Activated T-helper 17 cell treated with anti-CD3 and anti-CD28 coated beads, Interleukin-2, amount 50 U/mL, for 72 hours (primary cell): ENCODE data around the gene AREG. TPM values are rescaled to one million over a fixed set of nuclear protein-coding genes. Genes with fewer than 3 reads are reported as not detected.

ENCODE experiments used
- ATAC-seq: fragments of 150-1000 bp; cut with Tn5 transposase; replicated peaks from 2 replicates; pipeline ENCODE4 v1.10.0; 2021; ENCODE audit warnings: mild to moderate bottlenecking, moderate library complexity
- H3K27ac Mint-ChIP-seq: one replicate; pipeline ENCODE4 v1.8.0; 2022; ENCODE audit warnings: mixed read lengths
- H3K27me3 Mint-ChIP-seq: one replicate; pipeline ENCODE4 v1.8.0; 2022; ENCODE audit warnings: mixed read lengths
- H3K36me3 Mint-ChIP-seq: one replicate; pipeline ENCODE4 v1.8.0; 2022; ENCODE audit warnings: low read depth, mild to moderate bottlenecking, mixed read lengths
- H3K4me1 Mint-ChIP-seq: one replicate; pipeline ENCODE4 v1.8.0; 2022; ENCODE audit warnings: mixed read lengths
- H3K4me3 Mint-ChIP-seq: one replicate; pipeline ENCODE4 v1.8.0; 2022; ENCODE audit warnings: mild to moderate bottlenecking, mixed read lengths
- H3K9me3 Mint-ChIP-seq: one replicate; pipeline ENCODE4 v1.8.0; 2022; ENCODE audit warnings: mixed read lengths
- total RNA-seq, 2 donors: library from RNA; stranded (reverse); gene quantifications; one replicate each; pipeline ENCODE4 v1.2.3, GENCODE V29; 2022

The AREG gene
- total RNA-seq, 2 donors from 2014 or later: 0.80 to 0.85 TPM

DNA sequence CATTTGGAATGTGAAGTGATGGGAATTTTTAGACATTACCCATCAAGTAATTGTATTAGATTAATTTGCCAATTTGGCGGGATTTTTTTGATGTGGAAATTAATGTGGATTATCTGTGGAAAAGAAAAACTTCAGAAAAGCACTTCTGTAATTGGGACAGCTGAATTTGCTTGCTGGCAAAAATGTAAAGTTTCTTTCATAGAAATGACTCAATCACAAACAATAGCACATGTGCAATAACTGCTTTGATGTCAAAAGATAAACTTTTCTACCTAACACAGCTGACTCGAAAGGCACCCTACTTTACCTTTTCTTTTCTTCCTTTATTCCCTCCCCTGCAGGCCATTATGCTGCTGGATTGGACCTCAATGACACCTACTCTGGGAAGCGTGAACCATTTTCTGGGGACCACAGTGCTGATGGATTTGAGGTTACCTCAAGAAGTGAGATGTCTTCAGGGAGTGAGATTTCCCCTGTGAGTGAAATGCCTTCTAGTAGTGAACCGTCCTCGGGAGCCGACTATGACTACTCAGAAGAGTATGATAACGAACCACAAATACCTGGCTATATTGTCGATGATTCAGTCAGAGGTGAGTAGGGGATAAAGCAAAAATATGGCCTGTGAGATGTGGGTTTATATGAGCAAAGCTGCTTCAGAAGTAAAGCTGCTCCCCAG lies 1.4 kb downstream of the AREG start:
- no peak for ATAC-seq
- no peaks in the 10 kb centered on the region for H3K9me3 Mint-ChIP-seq
- H3K4me3 Mint-ChIP-seq: peak overlapping the region; percentile 29
- H3K27ac Mint-ChIP-seq: no peak overlapping the region
- peaks cover 6% of the 10 kb centered on the region for H3K4me1 Mint-ChIP-seq
- peaks cover 17% of the 10 kb centered on the region for H3K36me3 Mint-ChIP-seq
- H3K27me3 Mint-ChIP-seq: no peaks in the 10 kb centered on the region

DNA sequence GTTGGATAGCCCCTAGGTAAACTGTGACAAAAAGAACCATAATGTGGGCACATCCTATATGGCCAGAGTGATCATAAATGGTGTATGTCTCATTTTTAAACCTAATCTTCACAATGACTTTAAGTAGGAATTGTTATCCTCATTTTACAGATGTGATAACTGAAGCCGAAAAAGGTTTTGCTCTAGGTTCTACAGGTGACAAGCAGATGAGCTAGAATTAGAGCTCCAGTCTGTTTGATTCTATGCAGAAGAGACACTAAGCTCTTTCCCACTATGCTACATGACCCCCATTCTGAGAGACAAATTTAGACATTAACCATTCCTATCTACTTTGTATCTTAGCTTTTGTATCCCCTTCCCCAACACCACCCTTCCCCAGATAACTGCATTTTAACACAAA lies 2.0 kb downstream of the AREG start:
- Mint-ChIP-seq H3K36me3 (peaks cover 17% of the 10 kb centered on the region), H3K27me3 (no peaks in the 10 kb centered on the region), H3K9me3 (no peaks in the 10 kb centered on the region), H3K4me1 (peaks cover 6% of the 10 kb centered on the region), H3K27ac (no peak overlapping the region), H3K4me3 (peak overlapping the region; percentile 29)
- ATAC-seq: no peak

DNA sequence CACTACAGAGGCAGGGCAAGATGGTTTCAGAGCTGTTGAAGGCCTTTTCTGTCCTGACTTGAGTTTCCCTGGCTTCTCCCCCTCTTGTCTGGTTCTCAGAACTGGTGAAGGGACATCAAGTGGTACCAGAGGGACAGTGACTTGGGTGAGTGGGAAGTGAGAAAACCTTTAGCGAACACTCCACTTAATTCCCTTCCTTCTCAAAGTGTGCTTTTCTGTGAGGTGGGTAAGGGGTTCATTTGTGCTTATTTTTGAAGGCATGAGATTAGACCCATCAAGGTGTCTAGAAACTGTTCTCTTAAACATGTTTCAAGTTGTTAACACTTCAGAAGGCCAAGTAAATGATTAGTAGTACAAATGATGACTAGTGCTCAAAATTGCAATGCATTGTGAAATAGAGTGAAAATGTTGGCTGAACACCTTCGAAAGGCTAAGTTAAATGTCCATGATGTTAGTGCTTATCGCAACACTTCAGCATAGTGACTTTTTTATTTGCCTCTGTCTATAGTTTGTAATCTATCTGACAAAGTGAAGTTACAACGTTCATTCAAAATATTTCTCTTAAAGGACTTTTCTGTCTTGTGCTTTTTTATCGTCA lies 2.8 kb downstream of the AREG start:
- no peak overlapping the region for H3K4me3 Mint-ChIP-seq
- peaks cover 6% of the 10 kb centered on the region for H3K4me1 Mint-ChIP-seq
- no peaks in the 10 kb centered on the region for H3K9me3 Mint-ChIP-seq
- H3K27me3 Mint-ChIP-seq: no peaks in the 10 kb centered on the region
- H3K27ac Mint-ChIP-seq: no peak overlapping the region
- no peak for ATAC-seq
- H3K36me3 Mint-ChIP-seq: peaks cover 18% of the 10 kb centered on the region

DNA sequence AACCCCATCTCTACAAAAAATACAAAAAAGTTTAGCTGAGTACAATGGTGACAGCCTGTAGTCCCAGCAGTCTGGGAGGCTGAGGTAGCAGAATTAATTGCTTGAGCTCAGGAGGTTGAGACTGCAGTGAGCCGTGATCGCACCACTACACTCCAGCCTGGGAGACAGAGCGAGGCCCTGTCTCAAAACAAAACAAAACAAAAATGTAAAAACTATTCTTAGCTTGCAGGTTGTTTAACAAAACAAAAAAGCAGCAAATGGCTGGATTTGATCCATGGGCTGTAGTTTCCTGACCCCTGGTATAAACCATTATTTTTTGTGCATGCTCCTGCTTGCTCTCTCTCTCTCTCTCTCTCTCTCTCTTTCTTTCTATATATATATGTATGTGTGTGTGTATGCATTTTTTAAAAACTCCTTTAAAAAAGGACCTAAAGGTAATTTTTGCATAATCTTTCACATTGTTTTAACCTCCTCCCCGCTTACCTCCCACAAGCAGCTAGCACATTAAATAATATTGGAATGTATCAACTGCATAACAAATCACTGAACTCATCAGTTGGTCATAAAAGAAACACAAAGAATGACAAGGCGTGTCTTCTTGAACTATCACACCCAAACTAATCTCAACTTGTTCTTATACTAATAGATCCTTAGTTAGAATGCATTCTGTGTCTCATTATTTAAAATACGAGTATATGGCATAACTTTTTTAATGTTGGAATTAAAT lies 4.8 kb downstream of the AREG start:
- no peak for ATAC-seq
- no peaks in the 10 kb centered on the region for H3K9me3 Mint-ChIP-seq
- H3K27me3 Mint-ChIP-seq: no peaks in the 10 kb centered on the region
- no peak overlapping the region for H3K27ac Mint-ChIP-seq
- H3K36me3 Mint-ChIP-seq: peaks cover 24% of the 10 kb centered on the region
- peaks cover 6% of the 10 kb centered on the region for H3K4me1 Mint-ChIP-seq
- H3K4me3 Mint-ChIP-seq: no peak overlapping the region

DNA sequence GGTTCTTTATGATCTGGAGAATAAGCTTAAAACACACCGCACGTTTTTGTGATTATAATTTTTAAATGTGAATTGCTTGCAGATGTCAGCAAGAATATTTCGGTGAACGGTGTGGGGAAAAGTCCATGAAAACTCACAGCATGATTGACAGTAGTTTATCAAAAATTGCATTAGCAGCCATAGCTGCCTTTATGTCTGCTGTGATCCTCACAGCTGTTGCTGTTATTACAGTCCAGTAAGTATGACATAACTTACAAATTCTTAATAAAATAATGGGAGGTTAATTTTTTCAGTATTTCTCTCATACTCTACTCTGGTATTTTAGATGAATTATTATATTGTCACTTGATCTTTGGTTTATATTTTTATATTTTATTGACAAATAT lies 5.4 kb downstream of the AREG start:
- H3K4me3 Mint-ChIP-seq: no peak overlapping the region
- H3K27me3 Mint-ChIP-seq: no peaks in the 10 kb centered on the region
- peaks cover 4% of the 10 kb centered on the region for H3K4me1 Mint-ChIP-seq
- H3K36me3 Mint-ChIP-seq: peaks cover 24% of the 10 kb centered on the region
- no peaks in the 10 kb centered on the region for H3K9me3 Mint-ChIP-seq
- no peak overlapping the region for H3K27ac Mint-ChIP-seq
- ATAC-seq: no peak

DNA sequence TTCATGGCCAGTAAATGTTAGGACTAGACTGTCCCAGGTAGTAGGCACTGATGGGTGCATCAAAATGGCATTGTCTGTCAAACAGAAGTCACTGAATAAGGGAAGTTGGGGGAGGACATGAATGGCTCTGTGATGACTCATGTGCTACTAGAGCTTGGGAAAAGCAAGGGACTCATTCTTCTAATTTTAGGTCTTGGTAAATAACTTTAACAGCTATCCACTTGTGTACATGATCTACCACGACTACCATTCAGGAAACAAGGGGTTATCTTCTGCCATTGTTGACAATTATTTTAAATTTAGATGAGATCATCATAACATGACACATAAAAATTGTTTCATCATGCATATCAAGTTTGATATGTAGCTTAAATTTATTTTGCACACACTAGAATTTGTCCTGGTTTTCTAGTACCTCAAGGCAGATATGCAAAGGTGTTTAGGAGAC lies 6.3 kb downstream of the AREG start:
- Mint-ChIP-seq H3K36me3 (peaks cover 24% of the 10 kb centered on the region), H3K4me3 (no peak overlapping the region), H3K27ac (no peak overlapping the region), H3K27me3 (no peaks in the 10 kb centered on the region), H3K4me1 (no peaks in the 10 kb centered on the region), H3K9me3 (no peaks in the 10 kb centered on the region)
- peak; percentile 24 for ATAC-seq

DNA sequence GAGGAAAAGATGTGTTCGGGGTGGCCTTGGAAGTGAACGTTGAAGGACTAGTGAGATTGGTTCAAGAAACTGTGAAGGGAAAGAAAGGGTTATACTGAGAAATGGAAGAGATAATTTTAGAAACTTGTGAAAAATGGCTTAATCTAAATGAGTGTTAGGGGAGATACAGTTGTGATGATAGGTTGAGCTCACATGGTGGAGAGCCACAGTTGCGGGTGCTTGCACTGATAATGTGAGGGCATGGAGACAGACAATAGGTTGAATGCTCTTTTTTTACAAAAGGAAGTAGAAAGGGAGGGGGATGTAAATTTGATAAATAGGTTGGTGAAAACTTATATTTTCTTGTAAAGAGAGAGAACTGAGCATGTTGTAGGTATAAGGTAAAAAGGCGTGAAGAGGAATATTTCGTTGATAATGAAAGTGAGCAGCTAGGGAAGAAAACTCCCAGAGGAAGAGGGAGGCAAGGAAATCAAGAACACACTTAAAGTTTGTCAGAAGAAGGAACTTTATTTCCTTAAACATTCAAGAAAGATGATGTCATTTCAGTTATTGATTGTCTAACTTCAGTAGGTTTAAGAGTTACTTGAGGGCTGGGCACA lies 8.2 kb downstream of the AREG start:
- ATAC-seq: no peak
- Mint-ChIP-seq H3K36me3 (peaks cover 24% of the 10 kb centered on the region), H3K27me3 (peaks cover 3% of the 10 kb centered on the region), H3K4me1 (no peaks in the 10 kb centered on the region), H3K4me3 (no peak overlapping the region), H3K9me3 (no peaks in the 10 kb centered on the region), H3K27ac (no peak overlapping the region)

DNA sequence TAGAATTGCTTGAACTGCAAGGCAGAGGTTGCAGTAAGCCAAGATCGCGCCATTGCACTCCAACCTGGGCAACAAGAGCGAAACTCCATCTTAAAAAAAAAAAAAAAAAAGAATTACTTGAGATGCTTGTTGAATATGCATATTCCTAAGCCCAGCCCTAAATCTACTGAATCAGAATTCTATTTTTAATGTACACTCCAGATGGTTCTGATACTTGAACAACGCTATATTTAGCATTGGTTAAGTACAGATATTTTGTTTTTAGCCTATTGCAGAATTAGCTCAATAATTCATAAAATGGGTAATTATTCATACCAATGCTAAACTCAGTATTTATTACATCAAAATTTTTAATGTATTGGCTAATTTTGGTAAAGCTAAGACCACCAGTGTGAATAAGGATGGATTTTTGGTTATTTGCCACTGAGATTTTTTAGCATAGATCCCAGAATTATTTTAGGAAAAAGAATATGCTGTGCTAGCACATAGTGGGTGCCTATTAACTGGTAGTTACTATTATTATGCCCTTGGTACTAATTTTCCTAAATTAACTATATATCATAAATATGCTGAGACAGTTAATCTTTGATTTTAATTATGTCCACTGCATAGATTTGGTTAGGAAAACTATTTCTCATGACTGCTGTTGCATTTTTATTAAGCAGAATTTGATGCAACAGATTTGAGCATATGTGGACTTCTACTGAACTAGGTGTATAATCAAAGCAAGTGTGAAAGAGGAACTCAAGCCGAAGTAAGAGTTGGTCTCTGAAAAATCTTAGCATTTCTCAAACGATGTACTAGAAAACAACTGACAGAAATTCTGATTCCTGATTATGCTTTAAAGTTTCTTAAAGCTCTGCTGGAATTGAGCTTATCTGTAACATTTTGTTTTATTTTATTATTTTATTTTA lies 9.2 kb downstream of the AREG start:
- Mint-ChIP-seq H3K36me3 (peaks cover 15% of the 10 kb centered on the region), H3K9me3 (no peaks in the 10 kb centered on the region), H3K27ac (no peak overlapping the region), H3K4me1 (no peaks in the 10 kb centered on the region), H3K4me3 (no peak overlapping the region), H3K27me3 (peaks cover 6% of the 10 kb centered on the region)
- ATAC-seq: no peak

DNA sequence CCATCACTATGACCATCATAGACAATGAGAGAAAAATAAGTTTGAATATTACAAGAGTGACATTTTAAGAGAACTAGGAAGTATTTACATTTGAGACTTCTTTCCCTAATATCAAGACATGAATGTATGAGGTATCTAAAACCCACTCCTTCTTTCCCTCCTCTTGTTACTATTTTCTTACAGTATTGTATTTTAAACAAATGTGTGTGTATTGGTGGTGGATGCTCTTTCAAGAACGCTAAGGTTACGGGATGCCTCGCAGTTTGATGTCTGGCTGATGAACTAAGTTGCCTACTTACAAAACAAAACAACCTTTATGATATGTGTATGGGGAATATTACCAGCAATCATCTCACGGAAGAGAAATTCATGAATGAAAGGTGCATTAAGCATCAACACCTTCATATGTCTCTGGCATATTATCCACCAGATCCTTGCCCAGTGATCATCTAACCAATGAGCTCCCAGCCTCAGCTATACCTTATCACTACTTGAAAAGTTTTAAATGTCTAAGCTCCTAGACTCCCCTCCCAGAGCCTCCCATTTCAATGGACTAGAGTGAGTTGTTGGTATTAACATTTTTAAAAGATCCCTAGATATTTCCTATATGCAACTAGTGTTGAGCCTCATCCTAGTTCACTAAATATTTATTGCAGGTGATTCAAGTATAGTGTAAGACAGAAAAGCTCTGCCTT lies 10.6 kb downstream of the AREG start:
- no peak for ATAC-seq
- Mint-ChIP-seq H3K36me3 (peaks cover 7% of the 10 kb centered on the region), H3K9me3 (no peaks in the 10 kb centered on the region), H3K4me1 (no peaks in the 10 kb centered on the region), H3K4me3 (no peak overlapping the region), H3K27me3 (peaks cover 15% of the 10 kb centered on the region), H3K27ac (no peak overlapping the region)

DNA sequence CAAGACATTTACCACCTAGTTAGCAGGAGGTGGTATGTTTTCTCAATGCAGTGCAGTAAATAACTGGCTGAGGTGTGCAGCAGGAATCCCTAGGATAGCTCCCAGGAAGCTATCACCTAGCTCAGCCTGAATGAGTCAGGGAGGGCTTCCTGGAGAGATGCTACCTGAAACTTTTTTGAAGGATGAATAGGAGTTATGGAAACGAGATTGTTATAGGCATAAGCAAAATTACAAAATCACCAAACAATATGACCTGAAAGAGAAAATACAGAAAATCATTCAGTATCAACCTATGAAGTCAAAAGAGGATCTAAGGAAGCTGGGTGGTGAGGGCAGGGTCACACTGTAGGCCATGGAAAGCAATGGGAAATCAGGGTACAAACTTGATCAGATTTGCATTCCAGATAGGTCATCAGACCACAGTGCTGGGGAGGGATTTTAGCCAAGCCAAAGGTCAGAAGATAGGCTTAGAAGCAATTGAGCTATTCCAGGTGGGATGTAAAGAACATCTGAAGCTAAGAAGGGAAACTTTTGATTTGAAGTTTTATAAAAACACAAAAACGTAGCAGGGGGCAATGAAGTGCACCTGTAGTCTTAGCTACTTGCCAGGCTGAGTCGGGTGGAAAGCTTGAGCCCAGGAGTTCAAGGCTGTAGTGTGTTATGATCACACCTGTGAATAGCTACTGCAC lies 11.3 kb downstream of the AREG start:
- Mint-ChIP-seq H3K36me3 (peaks cover 7% of the 10 kb centered on the region), H3K4me3 (no peak overlapping the region), H3K4me1 (no peaks in the 10 kb centered on the region), H3K9me3 (no peaks in the 10 kb centered on the region), H3K27ac (no peak overlapping the region), H3K27me3 (peaks cover 15% of the 10 kb centered on the region)
- no peak for ATAC-seq

DNA sequence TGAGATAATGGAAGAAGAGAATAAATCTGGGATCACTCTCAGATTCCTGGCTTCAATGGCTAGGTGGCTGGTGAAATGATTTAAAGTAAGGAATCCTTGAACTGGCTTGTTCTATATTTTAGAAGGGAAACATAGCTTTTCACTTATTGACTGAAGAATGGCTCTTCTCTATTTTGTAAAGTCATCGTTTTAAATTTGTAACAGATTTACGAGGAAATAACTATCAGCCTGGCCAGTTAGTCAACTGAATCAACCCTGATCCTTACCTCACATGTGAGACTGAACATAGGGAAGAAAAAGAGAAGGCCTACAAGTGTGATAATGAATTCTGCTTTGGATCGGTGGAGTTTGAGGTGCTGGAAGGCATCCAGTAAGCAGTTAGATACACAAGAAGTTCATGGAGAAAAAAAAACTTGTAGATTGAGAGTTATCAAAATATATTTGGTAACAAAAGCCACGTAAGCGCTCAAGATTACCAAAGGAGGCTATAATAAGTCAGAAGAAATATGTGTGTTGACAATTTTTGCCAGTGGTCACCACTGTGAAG lies 12.0 kb downstream of the AREG start:
- Mint-ChIP-seq H3K4me1 (no peaks in the 10 kb centered on the region), H3K27me3 (peaks cover 15% of the 10 kb centered on the region), H3K9me3 (no peaks in the 10 kb centered on the region), H3K4me3 (no peak overlapping the region), H3K27ac (no peak overlapping the region), H3K36me3 (peaks cover 7% of the 10 kb centered on the region)
- ATAC-seq: no peak

DNA sequence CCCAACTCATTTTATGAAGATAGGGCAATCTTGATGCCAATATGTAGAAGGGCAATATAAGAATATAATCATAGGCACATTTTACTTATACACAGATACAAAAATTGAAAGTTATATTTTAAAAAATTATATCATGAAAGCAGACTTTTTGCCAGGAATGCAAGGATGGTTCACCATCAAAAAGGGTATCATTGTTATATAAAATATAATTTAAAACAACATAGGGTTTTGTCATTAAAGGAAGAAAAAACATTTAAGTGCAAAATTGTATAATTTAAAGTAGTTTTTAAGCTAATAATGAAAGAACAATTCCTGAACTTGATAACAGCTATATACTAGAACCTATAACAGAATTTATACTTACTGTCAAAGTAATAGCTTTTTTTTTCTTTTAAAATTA lies 15.9 kb downstream of the AREG start:
- no peak overlapping the region for H3K27ac Mint-ChIP-seq
- no peak overlapping the region for H3K4me3 Mint-ChIP-seq
- H3K27me3 Mint-ChIP-seq: peaks cover 20% of the 10 kb centered on the region
- H3K4me1 Mint-ChIP-seq: no peaks in the 10 kb centered on the region
- no peaks in the 10 kb centered on the region for H3K9me3 Mint-ChIP-seq
- no peak for ATAC-seq
- no peaks in the 10 kb centered on the region for H3K36me3 Mint-ChIP-seq

DNA sequence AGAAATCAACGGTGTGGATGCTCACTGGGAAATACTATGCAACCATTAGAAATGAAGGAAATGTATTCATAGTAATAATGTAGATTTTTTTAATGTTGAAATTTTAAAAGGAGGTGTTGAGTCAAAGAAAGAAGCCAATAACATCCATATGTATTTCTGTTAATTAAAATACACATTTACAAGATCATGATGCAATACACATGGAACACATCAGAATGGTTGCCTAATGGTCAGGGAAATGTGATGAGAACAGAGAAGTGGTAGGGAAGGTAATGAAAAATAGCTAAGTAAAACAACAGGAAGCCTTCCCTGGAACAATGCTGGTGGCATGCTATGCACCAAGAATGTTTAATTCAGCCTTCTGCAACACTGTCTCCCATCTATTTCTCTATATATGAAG lies 18.2 kb downstream of the AREG start:
- no peaks in the 10 kb centered on the region for H3K36me3 Mint-ChIP-seq
- no peaks in the 10 kb centered on the region for H3K9me3 Mint-ChIP-seq
- no peak overlapping the region for H3K4me3 Mint-ChIP-seq
- H3K4me1 Mint-ChIP-seq: no peaks in the 10 kb centered on the region
- peaks cover 17% of the 10 kb centered on the region for H3K27me3 Mint-ChIP-seq
- H3K27ac Mint-ChIP-seq: no peak overlapping the region
- ATAC-seq: no peak
